ENCODE results near the gene SMAD7. TPM values are rescaled to one million over a fixed set of nuclear protein-coding genes. Genes with fewer than 3 reads are reported as not detected.

Gene SMAD7
- polyA plus RNA-seq, 2 of the 4 experiments (the other 2 are of a cell fraction), result 19.9 to 26.9 TPM

DNA sequence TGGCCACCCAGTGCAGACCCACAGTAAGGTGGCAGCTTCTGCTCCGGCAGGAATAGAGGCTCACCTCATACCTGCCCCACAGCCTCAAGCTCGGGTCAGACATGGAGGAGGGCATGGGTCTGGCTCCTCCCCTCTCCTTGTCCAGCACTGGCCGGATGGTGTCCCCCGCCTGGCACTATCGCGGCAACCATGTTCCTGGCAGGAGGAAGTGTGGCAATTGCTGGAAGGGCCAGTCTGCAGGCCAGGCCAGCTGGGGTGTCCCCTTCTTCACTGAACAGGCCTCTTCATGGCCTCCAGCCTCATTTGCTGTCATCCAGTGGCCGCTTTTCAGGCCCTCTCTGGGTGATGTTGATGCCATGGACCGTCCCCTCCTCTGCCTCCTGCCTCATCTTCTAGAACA is 41.4 kb upstream of the SMAD7 start:
- H3K4me1 ChIP-seq, result peaks cover 78% of the 10 kb centered on the region
- H3K27ac ChIP-seq, result peak overlapping the region; percentile 91 to 100
- POLR2A ChIA-PET, result no interaction called here
- no peak overlapping the region for H3K4me3 ChIP-seq
- H3K9me3 ChIP-seq, result no peaks in the 10 kb centered on the region
- H3K4me2 ChIP-seq, result no peak overlapping the region
- DNase-seq (ENCODE audit: low read depth in 1 of 2, low spot score in 1 of 2) (no peak), ATAC-seq (no peak), FAIRE-seq (no peak)
- 92% methylated on average over 2 of the region's 8 CpGs for WGBS (ENCODE audit: missing lambda C conversion rate)
- TF ChIP-seq, protein P1, sequence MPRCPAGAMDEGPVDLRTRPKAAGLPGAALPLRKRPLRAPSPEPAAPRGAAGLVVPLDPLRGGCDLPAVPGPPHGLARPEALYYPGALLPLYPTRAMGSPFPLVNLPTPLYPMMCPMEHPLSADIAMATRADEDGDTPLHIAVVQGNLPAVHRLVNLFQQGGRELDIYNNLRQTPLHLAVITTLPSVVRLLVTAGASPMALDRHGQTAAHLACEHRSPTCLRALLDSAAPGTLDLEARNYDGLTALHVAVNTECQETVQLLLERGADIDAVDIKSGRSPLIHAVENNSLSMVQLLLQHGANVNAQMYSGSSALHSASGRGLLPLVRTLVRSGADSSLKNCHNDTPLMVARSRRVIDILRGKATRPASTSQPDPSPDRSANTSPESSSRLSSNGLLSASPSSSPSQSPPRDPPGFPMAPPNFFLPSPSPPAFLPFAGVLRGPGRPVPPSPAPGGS (IDR thresholded peaks at IDR 0.05), result no peak
- no peak for TF ChIP-seq JUN (IDR thresholded peaks at IDR 0.05)
- no peak for TF ChIP-seq CEBPB (IDR thresholded peaks at IDR 0.05)
- no peak for TF ChIP-seq ZSCAN20 (CRISPR knock-in tag; IDR thresholded peaks at IDR 0.05)
- no peak for TF ChIP-seq KDM1A (IDR thresholded peaks at IDR 0.05; ENCODE audit: low read depth)
- TF ChIP-seq SMC3 (IDR thresholded peaks at IDR 0.05), result no peak
- TF ChIP-seq CHD2 (IDR thresholded peaks at IDR 0.05; ENCODE audit: low read length, partially characterized antibody), result no peak
- TF ChIP-seq JUNB (IDR thresholded peaks at IDR 0.05), result no peak
- CTCF ChIA-PET, result interaction anchor here (0.6 to 1.1 kb wide), 2 partner anchors 40 to 45 kb away, joined by 3 to 4 read pairs; no protein-coding TSS in a partner anchor

- peak overlapping the region; percentile 91 to 100 for H3K27ac ChIP-seq
- ATAC-seq, result peak in 1 of 2 experiments; percentile 9; a peak in 3 of 6 replicates
- CTCF ChIA-PET, result interaction anchor here (0.6 to 1.1 kb wide), 2 partner anchors 40 to 76 kb away, joined by 3 to 4 read pairs; no protein-coding TSS in a partner anchor
- peaks cover 74% of the 10 kb centered on the region for H3K4me1 ChIP-seq
- H3K4me2 ChIP-seq, result peak overlapping the region; percentile 68
- POLR2A ChIA-PET, result no interaction called here
- TF ChIP-seq TFCP2L1 (CRISPR knock-in tag; IDR thresholded peaks at IDR 0.05), result no peak
- no peak for TF ChIP-seq SREBF2 (IDR thresholded peaks at IDR 0.05)
- TF ChIP-seq, protein P2, sequence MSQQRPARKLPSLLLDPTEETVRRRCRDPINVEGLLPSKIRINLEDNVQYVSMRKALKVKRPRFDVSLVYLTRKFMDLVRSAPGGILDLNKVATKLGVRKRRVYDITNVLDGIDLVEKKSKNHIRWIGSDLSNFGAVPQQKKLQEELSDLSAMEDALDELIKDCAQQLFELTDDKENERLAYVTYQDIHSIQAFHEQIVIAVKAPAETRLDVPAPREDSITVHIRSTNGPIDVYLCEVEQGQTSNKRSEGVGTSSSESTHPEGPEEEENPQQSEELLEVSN (IDR thresholded peaks at IDR 0.05; ENCODE audit: borderline replicate concordance, low read depth), result no peak
- no peak for TF ChIP-seq ZNF302 (CRISPR knock-in tag; IDR thresholded peaks at IDR 0.05)
- TF ChIP-seq HOXB5 (CRISPR knock-in tag; IDR thresholded peaks at IDR 0.05), result no peak
- no peak for TF ChIP-seq CHD4 (IDR thresholded peaks at IDR 0.05; ENCODE audit: borderline replicate concordance)
- TF ChIP-seq ZC3H11A (IDR thresholded peaks at IDR 0.05), result no peak
- no peak for TF ChIP-seq KDM5A (IDR thresholded peaks at IDR 0.05)
- TF ChIP-seq CEBPB (IDR thresholded peaks at IDR 0.05), result no peak
- no peak for TF ChIP-seq NFE2L2 (conservative IDR thresholded peaks at IDR 0.05; ENCODE audit: low read length)
- TF ChIP-seq TP53 (CRISPR knock-in tag; IDR thresholded peaks at IDR 0.05), result no peak
- TF ChIP-seq JUNB (IDR thresholded peaks at IDR 0.05), result no peak
- TF ChIP-seq FOSL2 (IDR thresholded peaks at IDR 0.05), result no peak
- TF ChIP-seq FOSL2 (CRISPR knock-in tag; IDR thresholded peaks at IDR 0.05), result no peak
- no peak for TF ChIP-seq EHF (CRISPR knock-in tag; IDR thresholded peaks at IDR 0.05)
- no peak for TF ChIP-seq RCOR1 (IDR thresholded peaks at IDR 0.05; ENCODE audit: low read depth, low read length)
- TF ChIP-seq MYC (IDR thresholded peaks at IDR 0.05; ENCODE audit: borderline replicate concordance, low read length), result no peak
- no peak for TF ChIP-seq FOSB (CRISPR knock-in tag; IDR thresholded peaks at IDR 0.05)
- TF ChIP-seq, protein P3, sequence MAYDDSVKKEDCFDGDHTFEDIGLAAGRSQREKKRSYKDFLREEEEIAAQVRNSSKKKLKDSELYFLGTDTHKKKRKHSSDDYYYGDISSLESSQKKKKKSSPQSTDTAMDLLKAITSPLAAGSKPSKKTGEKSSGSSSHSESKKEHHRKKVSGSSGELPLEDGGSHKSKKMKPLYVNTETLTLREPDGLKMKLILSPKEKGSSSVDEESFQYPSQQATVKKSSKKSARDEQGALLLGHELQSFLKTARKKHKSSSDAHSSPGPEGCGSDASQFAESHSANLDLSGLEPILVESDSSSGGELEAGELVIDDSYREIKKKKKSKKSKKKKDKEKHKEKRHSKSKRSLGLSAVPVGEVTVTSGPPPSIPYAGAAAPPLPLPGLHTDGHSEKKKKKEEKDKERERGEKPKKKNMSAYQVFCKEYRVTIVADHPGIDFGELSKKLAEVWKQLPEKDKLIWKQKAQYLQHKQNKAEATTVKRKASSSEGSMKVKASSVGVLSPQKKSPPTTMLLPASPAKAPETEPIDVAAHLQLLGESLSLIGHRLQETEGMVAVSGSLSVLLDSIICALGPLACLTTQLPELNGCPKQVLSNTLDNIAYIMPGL (CRISPR knock-in tag; IDR thresholded peaks at IDR 0.05; ENCODE audit: borderline replicate concordance), result no peak
- TF ChIP-seq HDAC2 (IDR thresholded peaks at IDR 0.05), result no peak
- no peak for DNase-seq (ENCODE audit: low read depth in 1 of 2, low spot score in 1 of 2)
- H3K4me3 ChIP-seq, result no peak overlapping the region
- WGBS (ENCODE audit: missing lambda C conversion rate), result 63% methylated on average over 8 of the region's 10 CpGs
- FAIRE-seq, result no peak
- no peaks in the 10 kb centered on the region for H3K9me3 ChIP-seq
Measured at GRCh38 chr18:48991676-48992075, 40.9 kb upstream of the SMAD7 start.

Measured in A549 (cell line).